ENCODE data around the gene SOX18.

SOX18 gene

DNA sequence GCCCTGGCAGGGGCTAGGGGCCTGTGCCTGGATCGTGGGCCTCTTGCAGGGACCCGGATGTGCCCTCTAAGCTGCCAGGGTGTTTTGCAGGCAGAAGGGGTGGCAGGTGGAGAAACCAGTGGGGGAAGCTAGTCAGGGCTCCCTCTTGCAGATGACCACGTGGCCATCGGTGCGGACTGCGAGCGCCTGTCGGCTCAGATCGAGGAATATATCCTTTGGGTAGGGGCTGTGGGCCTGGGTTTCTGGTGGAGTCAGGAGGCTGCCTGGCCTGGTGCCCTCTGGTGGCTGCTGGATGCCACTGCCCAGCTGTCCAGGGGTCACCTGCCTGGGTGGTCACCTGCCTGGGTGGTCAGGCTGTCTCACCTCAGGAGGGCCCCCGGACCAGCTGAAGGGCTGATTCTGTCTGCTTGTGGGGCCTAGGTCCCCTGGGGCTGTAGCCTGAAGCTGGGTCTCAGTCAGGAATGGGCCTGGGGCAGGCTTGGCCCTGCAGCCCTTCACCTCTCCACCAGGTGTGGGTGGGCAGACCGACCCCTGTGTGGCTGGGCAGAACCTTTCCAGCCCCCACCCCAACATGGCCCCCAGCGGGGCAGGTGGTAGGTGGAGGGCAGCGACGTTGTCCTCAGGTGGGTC is 20.3 kb upstream of the SOX18 start:
- Histone ChIP-seq H3K9ac (ENCODE audit: low read length in 5 of 5) (no peak overlapping the region), H3K4me3 (ENCODE audit: low read depth in 1 of 5, low read length in 5 of 5) (no peak overlapping the region), H3K36me3 (ENCODE audit: control insufficient read depth in 5 of 5, insufficient read depth in 5 of 5, low read length in 5 of 5) (peaks cover 0 to 31% (median 18%) of the 10 kb centered on the region in 5 donors), H3K27me3 (ENCODE audit: control insufficient read depth in 5 of 5, insufficient read depth in 4 of 5, low read length in 5 of 5) (peaks cover 0 to 6% (median 0%) of the 10 kb centered on the region in 5 donors), H3K9me3 (ENCODE audit: control insufficient read depth in 5 of 5, low read length in 5 of 5) (no peaks in the 10 kb centered on the region), H3K4me1 (ENCODE audit: control insufficient read depth in 5 of 5, insufficient read depth in 5 of 5, low read length in 5 of 5) (peaks cover 0 to 24% (median under 1%) of the 10 kb centered on the region in 5 donors), H3K27ac (ENCODE audit: low read depth, low read length) (no peak overlapping the region)

GRCh38 chr20:64069209-64069613 is 19.8 kb upstream of the SOX18 start:
- no peak overlapping the region for H3K9ac ChIP-seq (ENCODE audit: low read length in 5 of 5)
- H3K9me3 ChIP-seq (ENCODE audit: control insufficient read depth in 5 of 5, low read length in 5 of 5): no peaks in the 10 kb centered on the region

GRCh38 chr20:64068386-64069208 is 19.2 kb upstream of the SOX18 start:
- H3K9me3 ChIP-seq (ENCODE audit: control insufficient read depth in 5 of 5, low read length in 5 of 5): no peaks in the 10 kb centered on the region
- no peak overlapping the region for H3K4me3 ChIP-seq (ENCODE audit: low read depth in 1 of 5, low read length in 5 of 5)
- peaks cover 0 to 20% (median 13%) of the 10 kb centered on the region in 5 donors for H3K36me3 ChIP-seq (ENCODE audit: control insufficient read depth in 5 of 5, insufficient read depth in 5 of 5, low read length in 5 of 5)
- H3K27me3 ChIP-seq (ENCODE audit: control insufficient read depth in 5 of 5, insufficient read depth in 4 of 5, low read length in 5 of 5): peaks cover 0 to 6% (median 0%) of the 10 kb centered on the region in 5 donors
- peaks cover 0 to 34% (median 11%) of the 10 kb centered on the region in 5 donors for H3K4me1 ChIP-seq (ENCODE audit: control insufficient read depth in 5 of 5, insufficient read depth in 5 of 5, low read length in 5 of 5)
- no peak overlapping the region for H3K27ac ChIP-seq (ENCODE audit: low read depth, low read length)
- no peak overlapping the region for H3K9ac ChIP-seq (ENCODE audit: low read length in 5 of 5)

More at GRCh38 chr20:64069209-64069613, 19.8 kb upstream of the SOX18 start:
- Histone ChIP-seq H3K4me1 (ENCODE audit: control insufficient read depth in 5 of 5, insufficient read depth in 5 of 5, low read length in 5 of 5) (peaks cover 0 to 28% (median 5%) of the 10 kb centered on the region in 5 donors), H3K27me3 (ENCODE audit: control insufficient read depth in 5 of 5, insufficient read depth in 4 of 5, low read length in 5 of 5) (peaks cover 0 to 6% (median 0%) of the 10 kb centered on the region in 5 donors), H3K4me3 (ENCODE audit: low read depth in 1 of 5, low read length in 5 of 5) (no peak overlapping the region), H3K27ac (ENCODE audit: low read depth, low read length) (no peak overlapping the region), H3K36me3 (ENCODE audit: control insufficient read depth in 5 of 5, insufficient read depth in 5 of 5, low read length in 5 of 5) (peaks cover 0 to 26% (median 18%) of the 10 kb centered on the region in 5 donors)

- Histone ChIP-seq H3K36me3 (ENCODE audit: control insufficient read depth in 5 of 5, insufficient read depth in 5 of 5, low read length in 5 of 5) (peaks cover 0 to 12% (median 10%) of the 10 kb centered on the region in 5 donors), H3K27ac (ENCODE audit: low read depth, low read length) (no peak overlapping the region), H3K9me3 (ENCODE audit: control insufficient read depth in 5 of 5, low read length in 5 of 5) (no peaks in the 10 kb centered on the region), H3K4me3 (ENCODE audit: low read depth in 1 of 5, low read length in 5 of 5) (no peak overlapping the region), H3K27me3 (ENCODE audit: control insufficient read depth in 5 of 5, insufficient read depth in 4 of 5, low read length in 5 of 5) (peaks cover 0 to 6% (median 0%) of the 10 kb centered on the region in 5 donors), H3K4me1 (ENCODE audit: control insufficient read depth in 5 of 5, insufficient read depth in 5 of 5, low read length in 5 of 5) (peaks cover 0 to 38% (median 15%) of the 10 kb centered on the region in 5 donors), H3K9ac (ENCODE audit: low read length in 5 of 5) (no peak overlapping the region)
Measured at GRCh38 chr20:64067733-64068307, 18.4 kb upstream of the SOX18 start.

DNA sequence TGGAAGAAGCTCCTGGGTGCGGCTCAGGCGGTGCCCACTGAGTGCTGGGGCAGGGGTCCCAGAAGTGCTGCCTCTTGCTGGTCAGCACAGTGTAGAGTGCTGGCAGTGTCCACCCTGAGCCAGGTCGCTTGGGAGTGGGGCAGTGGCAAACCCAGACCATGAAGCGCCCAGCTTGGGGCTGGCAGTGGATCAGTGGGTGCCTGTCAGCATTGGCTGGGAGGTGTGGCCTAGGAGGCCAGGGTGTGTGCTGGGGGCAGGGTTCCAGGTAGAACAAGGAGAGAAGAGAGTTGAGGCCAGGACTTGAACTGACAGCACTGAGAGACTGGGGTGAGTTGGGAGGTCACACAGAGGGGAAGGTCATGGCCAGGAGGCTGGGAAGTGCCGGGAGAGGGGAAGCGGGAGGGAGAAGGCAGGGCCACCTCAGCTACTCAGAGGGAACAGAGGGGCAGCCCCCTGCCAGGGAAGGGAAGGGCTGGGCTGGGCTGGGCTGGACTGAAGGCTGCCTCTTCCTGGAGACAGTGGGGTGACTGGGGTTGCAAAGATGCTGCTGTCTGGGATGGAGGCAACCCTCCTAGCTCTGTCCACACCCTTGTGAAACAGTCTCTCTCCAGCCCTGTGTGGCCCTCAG is 17.7 kb upstream of the SOX18 start:
- H3K9ac ChIP-seq (ENCODE audit: low read length in 5 of 5): no peak overlapping the region
- peaks cover 0 to 6% (median 0%) of the 10 kb centered on the region in 5 donors for H3K27me3 ChIP-seq (ENCODE audit: control insufficient read depth in 5 of 5, insufficient read depth in 4 of 5, low read length in 5 of 5)
- peaks cover 0 to 5% (median 4%) of the 10 kb centered on the region in 5 donors for H3K36me3 ChIP-seq (ENCODE audit: control insufficient read depth in 5 of 5, insufficient read depth in 5 of 5, low read length in 5 of 5)
- no peak overlapping the region for H3K27ac ChIP-seq (ENCODE audit: low read depth, low read length)
- H3K9me3 ChIP-seq (ENCODE audit: control insufficient read depth in 5 of 5, low read length in 5 of 5): no peaks in the 10 kb centered on the region
- no peak overlapping the region for H3K4me3 ChIP-seq (ENCODE audit: low read depth in 1 of 5, low read length in 5 of 5)
- peaks cover 2 to 45% (median 22%) of the 10 kb centered on the region in 5 donors for H3K4me1 ChIP-seq (ENCODE audit: control insufficient read depth in 5 of 5, insufficient read depth in 5 of 5, low read length in 5 of 5)

- H3K9me3 ChIP-seq (ENCODE audit: control insufficient read depth in 5 of 5, low read length in 5 of 5): no peaks in the 10 kb centered on the region
- H3K4me3 ChIP-seq (ENCODE audit: low read depth in 1 of 5, low read length in 5 of 5): no peak overlapping the region
- peaks cover 0 to 6% (median 0%) of the 10 kb centered on the region in 5 donors for H3K27me3 ChIP-seq (ENCODE audit: control insufficient read depth in 5 of 5, insufficient read depth in 4 of 5, low read length in 5 of 5)
- H3K36me3 ChIP-seq (ENCODE audit: control insufficient read depth in 5 of 5, insufficient read depth in 5 of 5, low read length in 5 of 5): peaks cover 0 to 3% (median 0%) of the 10 kb centered on the region in 5 donors
- H3K4me1 ChIP-seq (ENCODE audit: control insufficient read depth in 5 of 5, insufficient read depth in 5 of 5, low read length in 5 of 5): peaks cover 2 to 46% (median 23%) of the 10 kb centered on the region in 5 donors
- no peak overlapping the region for H3K9ac ChIP-seq (ENCODE audit: low read length in 5 of 5)
- H3K27ac ChIP-seq (ENCODE audit: low read depth, low read length): no peak overlapping the region
Measured at GRCh38 chr20:64065974-64066343, 16.5 kb upstream of the SOX18 start.

- Histone ChIP-seq H3K27me3 (ENCODE audit: control insufficient read depth in 5 of 5, insufficient read depth in 4 of 5, low read length in 5 of 5) (peaks cover 0 to 6% (median 0%) of the 10 kb centered on the region in 5 donors), H3K4me1 (ENCODE audit: control insufficient read depth in 5 of 5, insufficient read depth in 5 of 5, low read length in 5 of 5) (peaks cover 2 to 46% (median 23%) of the 10 kb centered on the region in 5 donors), H3K27ac (ENCODE audit: low read depth, low read length) (no peak overlapping the region), H3K36me3 (ENCODE audit: control insufficient read depth in 5 of 5, insufficient read depth in 5 of 5, low read length in 5 of 5) (peaks cover 0 to 2% (median 0%) of the 10 kb centered on the region in 5 donors), H3K9me3 (ENCODE audit: control insufficient read depth in 5 of 5, low read length in 5 of 5) (no peaks in the 10 kb centered on the region), H3K4me3 (ENCODE audit: low read depth in 1 of 5, low read length in 5 of 5) (no peak overlapping the region), H3K9ac (ENCODE audit: low read length in 5 of 5) (no peak overlapping the region)
Measured at GRCh38 chr20:64065062-64065973, 15.9 kb upstream of the SOX18 start.

- H3K27me3 ChIP-seq (ENCODE audit: control insufficient read depth in 5 of 5, insufficient read depth in 4 of 5, low read length in 5 of 5): peaks cover 0 to 6% (median 0%) of the 10 kb centered on the region in 5 donors
- peaks cover 0 to 2% (median 0%) of the 10 kb centered on the region in 5 donors for H3K36me3 ChIP-seq (ENCODE audit: control insufficient read depth in 5 of 5, insufficient read depth in 5 of 5, low read length in 5 of 5)
- peaks cover 2 to 39% (median 23%) of the 10 kb centered on the region in 5 donors for H3K4me1 ChIP-seq (ENCODE audit: control insufficient read depth in 5 of 5, insufficient read depth in 5 of 5, low read length in 5 of 5)
- peak overlapping the region in 4 of 5 donors; percentile 53 to 79 (median 76) for H3K9ac ChIP-seq (ENCODE audit: low read length in 5 of 5)
- no peak overlapping the region for H3K27ac ChIP-seq (ENCODE audit: low read depth, low read length)
- H3K4me3 ChIP-seq (ENCODE audit: low read depth in 1 of 5, low read length in 5 of 5): peak overlapping the region; percentile 58 to 85 (median 76)
- H3K9me3 ChIP-seq (ENCODE audit: control insufficient read depth in 5 of 5, low read length in 5 of 5): no peaks in the 10 kb centered on the region
Measured at GRCh38 chr20:64064145-64064698, 14.8 kb upstream of the SOX18 start.
